Measurements from ENCODE around the gene TSHR. TPM values are rescaled to one million over a fixed set of nuclear protein-coding genes. Genes with fewer than 3 reads are reported as not detected.
"Not testable (repeated sequence)": the region's sequence is repeated elsewhere in the genome, so short reads cannot be mapped to it uniquely, and the experiment has no call there.

Gene TSHR
- total RNA-seq, 1 donor from 2014 or later: not detected

GRCh38 chr14:80982711-80983110 is 27.3 kb downstream of the TSHR start:
- intact Hi-C loops (cut with DNase I): no loop called here
- no peak for DNase-seq (ENCODE audit: missing footprints)

GRCh38 chr14:80987235-80988032 is 32.0 kb downstream of the TSHR start:
- intact Hi-C loops (cut with DNase I): loop anchor here (1.0 kb wide), 1 partner anchor 33 kb away; no protein-coding TSS in a partner anchor
- DNase-seq (ENCODE audit: missing footprints) (no peak), ATAC-seq (peak; percentile 75)

More at GRCh38 chr14:80982711-80983110, 27.3 kb downstream of the TSHR start:
- ATAC-seq: no peak

- no peak for DNase-seq (ENCODE audit: missing footprints)
- intact Hi-C loops (cut with DNase I): no loop called here
These were observed 32.8 kb downstream of the TSHR start for GRCh38 chr14:80988192-80988591.

GRCh38 chr14:80988735-80989429 is 33.5 kb downstream of the TSHR start:
- intact Hi-C loops (cut with DNase I): no loop called here
- DNase-seq (ENCODE audit: missing footprints) (no peak), ATAC-seq (no peak)

More at GRCh38 chr14:80988192-80988591, 32.8 kb downstream of the TSHR start:
- no peak for ATAC-seq

GRCh38 chr14:80992580-80992979 is 37.2 kb downstream of the TSHR start:
- intact Hi-C loops (cut with DNase I): no loop called here
- ATAC-seq (no peak), DNase-seq (ENCODE audit: missing footprints) (no peak)

- DNase-seq (ENCODE audit: missing footprints) (no peak), ATAC-seq (peak; percentile 94)
- intact Hi-C loops (cut with DNase I): loop anchor here (1.0 kb wide), 2 partner anchors 174 to 215 kb away; no protein-coding TSS in a partner anchor
These were observed 40.9 kb downstream of the TSHR start for GRCh38 chr14:80996049-80996901.

GRCh38 chr14:81001447-81001846 is 46.0 kb downstream of the TSHR start:
- no peak for ATAC-seq
- intact Hi-C loops (cut with DNase I): no loop called here
- no peak for DNase-seq (ENCODE audit: missing footprints)

GRCh38 chr14:81004575-81004974 is 49.2 kb downstream of the TSHR start:
- no peak for ATAC-seq
- intact Hi-C loops (cut with DNase I): no loop called here
- DNase-seq (ENCODE audit: missing footprints): no peak

- intact Hi-C loops (cut with DNase I): no loop called here
- DNase-seq (ENCODE audit: missing footprints): no peak
- ATAC-seq: no peak
These were observed 50.3 kb downstream of the TSHR start for GRCh38 chr14:81005540-81006228.

- DNase-seq (ENCODE audit: missing footprints) (no peak), ATAC-seq (no peak)
- intact Hi-C loops (cut with DNase I): no loop called here
These were observed 50.8 kb downstream of the TSHR start for GRCh38 chr14:81006266-81006665.

- no peak for DNase-seq (ENCODE audit: missing footprints)
- intact Hi-C loops (cut with DNase I): no loop called here
- ATAC-seq: no peak
These were observed 51.7 kb downstream of the TSHR start for GRCh38 chr14:81007131-81007530.

- ATAC-seq (no peak), DNase-seq (ENCODE audit: missing footprints) (no peak)
- intact Hi-C loops (cut with DNase I): no loop called here
These were observed 53.9 kb downstream of the TSHR start for GRCh38 chr14:81009346-81009745.

GRCh38 chr14:81018251-81018650 is 62.8 kb downstream of the TSHR start:
- no peak for ATAC-seq
- intact Hi-C loops (cut with DNase I): no loop called here
- DNase-seq (ENCODE audit: missing footprints): no peak

- intact Hi-C loops (cut with DNase I): no loop called here
- ATAC-seq (no peak), DNase-seq (ENCODE audit: missing footprints) (no peak)
These were observed 63.3 kb downstream of the TSHR start for GRCh38 chr14:81018684-81019083.

- DNase-seq (ENCODE audit: missing footprints); intact Hi-C loops (cut with DNase I); ATAC-seq: not testable (repeated sequence)
These were observed 63.7 kb downstream of the TSHR start for GRCh38 chr14:81019113-81019512.

- intact Hi-C loops (cut with DNase I): no loop called here
- DNase-seq (ENCODE audit: missing footprints) (no peak), ATAC-seq (no peak)
These were observed 67.8 kb downstream of the TSHR start for GRCh38 chr14:81023095-81023710.

- intact Hi-C loops (cut with DNase I): no loop called here
- no peak for ATAC-seq
These were observed 73.0 kb downstream of the TSHR start for GRCh38 chr14:81028461-81028860.

GRCh38 chr14:81031488-81031887 is 76.1 kb downstream of the TSHR start:
- ATAC-seq (no peak), DNase-seq (ENCODE audit: missing footprints) (no peak)
- intact Hi-C loops (cut with DNase I): no loop called here

More at GRCh38 chr14:81028461-81028860, 73.0 kb downstream of the TSHR start:
- no peak for DNase-seq (ENCODE audit: missing footprints)
